Measurements from ENCODE around the gene KIF6. TPM values are rescaled to one million over a fixed set of nuclear protein-coding genes. Genes with fewer than 3 reads are reported as not detected.
"Not testable (repeated sequence)": the region's sequence is repeated elsewhere in the genome, so short reads cannot be mapped to it uniquely, and the experiment has no call there.

Gene KIF6
- total RNA-seq, 2 donors from 2014 or later: 0.09 to 0.97 TPM

DNA sequence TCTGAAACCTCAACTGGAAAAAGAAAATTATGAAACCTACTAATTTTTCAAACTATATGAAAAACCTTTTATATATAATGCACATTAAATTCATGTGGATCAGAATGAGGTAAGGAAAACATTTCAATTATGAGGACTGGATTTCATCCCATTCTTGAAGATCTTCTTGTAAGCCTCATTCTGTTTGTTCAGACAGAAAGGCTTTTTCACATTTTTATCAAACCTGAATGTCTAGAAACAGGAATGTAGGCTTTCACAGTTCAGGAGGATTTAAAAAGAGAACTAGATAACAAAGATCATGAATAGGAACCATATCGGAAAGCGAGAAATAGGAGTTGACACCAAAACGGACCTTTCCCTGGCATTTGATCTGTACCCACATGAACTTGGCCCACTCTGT is 210.2 kb downstream of the KIF6 start:
- Histone ChIP-seq H3K27ac (no peak overlapping the region), H3K4me1 (replicated peaks) (no peaks in the 10 kb centered on the region), H3K4me3 (no peak overlapping the region), H3K9me3 (no peaks in the 10 kb centered on the region), H3K36me3 (no peaks in the 10 kb centered on the region), H3K27me3 (replicated peaks; ENCODE audit: insufficient read depth) (no peaks in the 10 kb centered on the region)
- intact Hi-C loops (cut with DNase I): no loop called here
- no peak for TF ChIP-seq CTCF (IDR thresholded peaks at IDR 0.05)
- TF ChIP-seq POLR2AphosphoS5 (IDR thresholded peaks at IDR 0.05): no peak
- no peak for TF ChIP-seq POLR2A (IDR thresholded peaks at IDR 0.05)
- 72% methylated on average over 3 of the region's 3 CpGs for WGBS
- DNase-seq (ENCODE audit: low spot score): no peak

- H3K27ac ChIP-seq; H3K4me1 ChIP-seq (replicated peaks); H3K9me3 ChIP-seq; DNase-seq (ENCODE audit: low spot score); H3K4me3 ChIP-seq; H3K36me3 ChIP-seq; intact Hi-C loops (cut with DNase I); H3K27me3 ChIP-seq (replicated peaks; ENCODE audit: insufficient read depth): not testable (repeated sequence)
- 90% methylated on average over 5 of the region's 5 CpGs for WGBS
Measured at GRCh38 chr6:39509831-39510230, 215.4 kb downstream of the KIF6 start.

GRCh38 chr6:39508515-39508914 is 216.7 kb downstream of the KIF6 start:
- DNase-seq (ENCODE audit: low spot score): no peak
- intact Hi-C loops (cut with DNase I): no loop called here
- TF ChIP-seq POLR2A (IDR thresholded peaks at IDR 0.05) (no peak), POLR2AphosphoS5 (IDR thresholded peaks at IDR 0.05) (no peak), CTCF (IDR thresholded peaks at IDR 0.05) (no peak)
- H3K36me3 ChIP-seq: no peaks in the 10 kb centered on the region
- WGBS: 64% methylated on average over 9 of the region's 9 CpGs
- H3K27me3 ChIP-seq (replicated peaks; ENCODE audit: insufficient read depth): no peaks in the 10 kb centered on the region
- H3K9me3 ChIP-seq: no peaks in the 10 kb centered on the region
- H3K4me1 ChIP-seq (replicated peaks): no peaks in the 10 kb centered on the region
- H3K27ac ChIP-seq: no peak overlapping the region
- H3K4me3 ChIP-seq: no peak overlapping the region

DNA sequence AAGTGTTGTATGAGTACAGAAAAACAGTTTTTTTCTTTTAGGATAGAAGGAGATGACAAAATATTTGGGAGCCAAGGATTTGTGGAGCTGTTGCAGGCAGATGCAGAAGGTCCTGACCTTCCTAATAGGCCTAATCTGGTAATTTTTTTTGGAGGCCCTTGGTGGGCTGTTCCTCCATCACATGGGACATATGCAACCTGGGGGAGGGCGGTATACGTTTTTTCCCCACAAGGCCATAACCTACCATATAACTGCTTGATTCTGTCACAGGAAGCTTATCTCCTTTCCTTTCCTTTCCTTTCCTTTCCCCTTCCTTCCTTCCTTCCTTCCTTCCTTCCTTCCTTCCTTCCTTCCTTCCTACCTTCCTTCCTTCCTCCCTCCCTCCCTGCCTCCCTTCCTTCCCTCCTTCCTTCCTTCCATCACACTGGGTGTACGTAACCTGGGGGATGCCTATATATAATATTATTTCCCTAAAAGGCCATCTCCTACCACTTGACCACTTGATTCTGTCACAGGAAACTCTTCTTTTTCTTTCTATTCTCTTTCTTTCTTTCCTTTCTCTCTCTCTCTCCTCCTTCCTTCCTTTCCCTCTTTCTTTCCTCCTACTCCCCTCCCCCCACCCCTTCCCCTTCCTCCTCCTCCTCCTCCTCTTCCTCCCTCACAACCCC is 217.7 kb downstream of the KIF6 start:
- 65% methylated on average over 3 of the region's 3 CpGs for WGBS
- TF ChIP-seq POLR2A (IDR thresholded peaks at IDR 0.05) (no peak), CTCF (IDR thresholded peaks at IDR 0.05) (no peak), POLR2AphosphoS5 (IDR thresholded peaks at IDR 0.05) (no peak)

DNA sequence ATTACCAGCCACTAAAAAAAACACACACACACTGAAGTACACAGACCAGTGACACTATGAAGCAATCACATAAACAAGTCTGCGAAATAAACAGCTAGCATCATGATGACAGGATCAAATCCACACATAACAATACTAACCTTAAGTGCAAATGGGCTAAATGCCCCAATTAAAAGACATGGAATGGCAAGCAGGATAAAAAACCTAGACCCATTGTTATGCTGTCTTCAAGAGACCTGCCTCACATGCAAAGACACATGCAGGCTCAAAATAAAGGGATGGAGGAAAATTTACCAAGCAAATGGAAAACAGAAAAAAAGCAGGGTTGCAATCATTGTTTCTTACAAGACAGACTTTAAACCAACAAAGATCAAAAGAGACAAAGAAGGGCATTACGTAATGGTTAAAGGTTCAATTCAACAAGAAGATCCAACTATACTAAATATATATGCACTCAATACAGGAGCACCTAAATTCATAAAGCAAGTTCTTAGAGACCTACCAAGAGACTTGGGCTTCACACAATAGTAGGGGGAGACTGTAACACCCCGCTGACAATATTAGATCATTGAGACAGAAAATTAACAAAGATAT is 222.7 kb downstream of the KIF6 start:
- intact Hi-C loops (cut with DNase I); H3K9me3 ChIP-seq; H3K4me3 ChIP-seq; H3K27ac ChIP-seq; H3K36me3 ChIP-seq; H3K4me1 ChIP-seq (replicated peaks); H3K27me3 ChIP-seq (replicated peaks; ENCODE audit: insufficient read depth); DNase-seq (ENCODE audit: low spot score): not testable (repeated sequence)
- 91% methylated on average over 3 of the region's 3 CpGs for WGBS

More for the DNA sequence above, 217.7 kb downstream of the KIF6 start:
- Histone ChIP-seq H3K9me3 (no peaks in the 10 kb centered on the region), H3K27me3 (replicated peaks; ENCODE audit: insufficient read depth) (no peaks in the 10 kb centered on the region), H3K4me3 (no peak overlapping the region), H3K27ac (no peak overlapping the region), H3K36me3 (no peaks in the 10 kb centered on the region), H3K4me1 (replicated peaks) (no peaks in the 10 kb centered on the region)
- no peak for DNase-seq (ENCODE audit: low spot score)
- intact Hi-C loops (cut with DNase I): no loop called here

DNA sequence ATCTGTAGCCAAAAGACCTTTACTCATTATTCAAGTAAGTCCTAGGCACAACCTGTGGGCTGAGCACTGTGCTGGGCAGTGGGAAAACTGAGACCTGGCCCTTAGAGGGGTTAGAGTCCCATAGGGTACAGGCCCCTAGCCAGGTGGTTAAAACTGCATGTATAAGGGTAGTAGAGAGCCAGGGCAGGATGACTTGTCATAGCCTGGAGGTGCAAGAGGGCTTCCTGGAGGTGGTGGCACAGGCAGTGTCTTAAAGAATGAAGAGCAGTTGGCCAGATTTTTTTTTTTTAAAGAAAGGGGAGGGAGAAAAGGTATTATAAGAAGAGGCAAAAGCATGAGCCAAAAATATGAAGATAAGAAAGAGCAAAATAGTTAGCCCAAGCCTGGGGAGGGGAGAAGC is 226.2 kb downstream of the KIF6 start:
- intact Hi-C loops (cut with DNase I): loop anchor here (10.0 kb wide), 1 partner anchor 256 kb away; no protein-coding TSS in a partner anchor
- Histone ChIP-seq H3K4me3 (no peak overlapping the region), H3K27ac (no peak overlapping the region), H3K36me3 (no peaks in the 10 kb centered on the region), H3K27me3 (replicated peaks; ENCODE audit: insufficient read depth) (no peaks in the 10 kb centered on the region), H3K4me1 (replicated peaks) (no peaks in the 10 kb centered on the region), H3K9me3 (no peaks in the 10 kb centered on the region)
- TF ChIP-seq POLR2A (IDR thresholded peaks at IDR 0.05) (no peak), CTCF (IDR thresholded peaks at IDR 0.05) (no peak), POLR2AphosphoS5 (IDR thresholded peaks at IDR 0.05) (no peak)
- no peak for DNase-seq (ENCODE audit: low spot score)
